H1 (cell line): ENCODE measurements around the gene ENDOD1. TPM values are rescaled to one million over a fixed set of nuclear protein-coding genes. Genes with fewer than 3 reads are reported as not detected.

Source experiments
- CTCF ChIA-PET: fragments of 300-600 bp; sonication (Branson Sonifier 250); formaldehyde crosslinking; loops from one replicate; lab custom pipeline; 2021; ENCODE audit not compliant: partially characterized antibody; lab: Charles Lee
- POLR2A ChIA-PET: fragments of 300-600 bp; sonication (Branson Sonifier 250); formaldehyde crosslinking; loops from one replicate; lab custom pipeline; 2021; ENCODE audit warnings: inconsistent platforms; ENCODE audit not compliant: partially characterized antibody; lab: Charles Lee
- DNase-seq, 2 experiments: peaks; one replicate each; pipeline versions ENCODE4 v3.0.0 to v3.0.0-alpha.2; 2010 to 2022; ENCODE audit warnings: low spot score in 2 of 2, low read depth in 1 of 2, mixed read lengths in 1 of 2
- FAIRE-seq: peaks from 2 replicates; lab custom pipeline; 2011; peaks lifted over from hg19 to GRCh38; lab: Jason Lieb, UNC
- H2AFZ ChIP-seq: 2 replicates; pipeline ENCODE4 v1.8.1; 2012; ENCODE audit warnings: low read length, inconsistent platforms
- H2AK5ac ChIP-seq: 2 replicates; pipeline ENCODE4 v1.6.1; 2013; ENCODE audit warnings: low read depth, low read length
- H2BK120ac ChIP-seq: replicated peaks from 2 replicates; pipeline ENCODE3; 2013; ENCODE audit warnings: low read depth, low read length, inconsistent platforms
- H2BK12ac ChIP-seq: 2 replicates; pipeline ENCODE4 v1.6.1; 2013; ENCODE audit warnings: low read depth, low read length
- H2BK15ac ChIP-seq: 2 replicates; pipeline ENCODE4 v1.6.1; 2013; ENCODE audit warnings: low read length
- H2BK20ac ChIP-seq: 2 replicates; pipeline ENCODE4 v1.6.1; 2013; ENCODE audit warnings: low read length
- H2BK5ac ChIP-seq: 2 replicates; pipeline ENCODE4 v1.6.1; 2013; ENCODE audit warnings: low read depth, low read length
- H3K14ac ChIP-seq: 2 replicates; pipeline ENCODE4 v1.6.1; 2013; ENCODE audit warnings: inconsistent platforms; ENCODE audit not compliant: insufficient read length
- H3K18ac ChIP-seq: 2 replicates; pipeline ENCODE4 v1.6.1; 2013; ENCODE audit warnings: low read length; ENCODE audit errors: extremely low read depth
- H3K23ac ChIP-seq: 2 replicates; pipeline ENCODE4 v1.6.1; 2013; ENCODE audit warnings: inconsistent platforms; ENCODE audit not compliant: insufficient read length
- H3K23me2 ChIP-seq: 2 replicates; pipeline ENCODE4 v1.6.1; 2013; ENCODE audit warnings: low read depth, low read length
- H3K27ac ChIP-seq: 2 replicates; pipeline ENCODE4 v1.6.1; 2011; ENCODE audit warnings: low read depth, low read length, inconsistent platforms
- H3K27me3 ChIP-seq, 4 experiments: replicated peaks in 1 of 4; 1 replicate in 1 of 4; 2 replicates in 3 of 4; pipeline versions ENCODE4 v1.6.1 to v1.8.1; 2011 to 2013; ENCODE audit warnings: low read length in 3 of 4, mild to moderate bottlenecking in 3 of 4, inconsistent platforms in 2 of 4, mixed read lengths in 2 of 4, moderate library complexity in 1 of 4; ENCODE audit not compliant: control insufficient read depth in 3 of 4, insufficient read depth in 3 of 4; ENCODE audit errors: extremely low read depth in 1 of 4
- H3K36me3 ChIP-seq, 4 experiments: 2 replicates each; pipeline versions ENCODE4 v1.6.1 to v1.8.1; 2011 to 2013; ENCODE audit warnings: mild to moderate bottlenecking in 4 of 4, low read length in 3 of 4, moderate library complexity in 2 of 4, control low read depth in 1 of 4, inconsistent platforms in 1 of 4; ENCODE audit not compliant: insufficient read depth in 4 of 4, control insufficient read depth in 2 of 4
- H3K4ac ChIP-seq: replicated peaks from 2 replicates; pipeline ENCODE3; 2013; ENCODE audit warnings: low read length, low read depth, mixed read lengths, inconsistent platforms; ENCODE audit not compliant: insufficient read length
- H3K4me1 ChIP-seq, 4 experiments: replicated peaks in 1 of 4; 1 replicate in 1 of 4; 2 replicates in 3 of 4; pipeline versions ENCODE4 v1.6.1 to v1.8.1; 2011 to 2013; ENCODE audit warnings: low read length in 3 of 4, inconsistent platforms in 2 of 4, mixed read lengths in 1 of 4; ENCODE audit not compliant: insufficient read depth in 4 of 4, control insufficient read depth in 3 of 4
- H3K4me2 ChIP-seq, 2 experiments: 2 replicates each; pipeline versions ENCODE4 v1.6.1 to v1.8.1; 2011 to 2013; ENCODE audit warnings: low read depth in 2 of 2, low read length in 2 of 2, control low read depth in 1 of 2, inconsistent platforms in 1 of 2, mild to moderate bottlenecking in 1 of 2; ENCODE audit not compliant: insufficient read depth in 1 of 2
- H3K4me3 ChIP-seq, 4 experiments: fragments of 200-600, 300-600 bp in 1 of 4; sonication (generic), shearing (Covaris generic), sonication (Bioruptor Twin) in 1 of 4; 2 replicates each; pipeline versions ENCODE4 v1.5.1 to v1.8.1; 2011 to 2016; ENCODE audit warnings: low read length in 4 of 4, low read depth in 3 of 4, control low read depth in 2 of 4, inconsistent platforms in 2 of 4, mild to moderate bottlenecking in 2 of 4, mixed read lengths in 1 of 4, moderate library complexity in 1 of 4; ENCODE audit not compliant: insufficient read depth in 2 of 4; ENCODE audit errors: extremely low read depth in 1 of 4
- H3K56ac ChIP-seq: replicated peaks from 2 replicates; pipeline ENCODE3; 2013; ENCODE audit warnings: low read depth, mild to moderate bottlenecking, mixed read lengths, low read length, inconsistent platforms; ENCODE audit not compliant: insufficient read length
- H3K79me1 ChIP-seq: 2 replicates; pipeline ENCODE4 v1.6.1; 2013; ENCODE audit warnings: low read depth, low read length, control low read depth
- H3K79me2 ChIP-seq, 2 experiments: 2 replicates each; pipeline versions ENCODE4 v1.6.1 to v1.8.1; 2012 to 2013; ENCODE audit warnings: low read length in 2 of 2, mild to moderate bottlenecking in 2 of 2, inconsistent platforms in 1 of 2; ENCODE audit not compliant: insufficient read depth in 2 of 2, control insufficient read depth in 1 of 2
- H3K9ac ChIP-seq, 4 experiments: replicated peaks in 1 of 4; 1 replicate in 1 of 4; 2 replicates in 3 of 4; pipeline versions ENCODE4 v1.6.1 to v1.8.1; 2011 to 2013; ENCODE audit warnings: low read depth in 3 of 4, low read length in 3 of 4, control low read depth in 2 of 4, mild to moderate bottlenecking in 2 of 4, moderate library complexity in 2 of 4, inconsistent platforms in 1 of 4; ENCODE audit errors: extremely low read depth in 1 of 4
- H3K9me3 ChIP-seq, 2 experiments: 2 replicates each; pipeline versions ENCODE4 v1.6.1 to v1.8.1; 2012 to 2013; ENCODE audit warnings: mild to moderate bottlenecking in 2 of 2, moderate library complexity in 2 of 2, control low read depth in 1 of 2, inconsistent platforms in 1 of 2, low read depth in 1 of 2, low read length in 1 of 2, mixed read lengths in 1 of 2; ENCODE audit not compliant: insufficient read depth in 2 of 2
- H4K20me1 ChIP-seq, 2 experiments: replicated peaks in 1 of 2; 2 replicates each; pipeline versions ENCODE3 to v1.8.1; 2011 to 2013; ENCODE audit warnings: inconsistent platforms in 2 of 2, low read length in 2 of 2, mild to moderate bottlenecking in 1 of 2; ENCODE audit not compliant: insufficient read depth in 2 of 2, control insufficient read depth in 1 of 2
- H4K5ac ChIP-seq: 2 replicates; pipeline ENCODE4 v1.6.1; 2013; ENCODE audit warnings: low read length, low read depth, mixed read lengths, inconsistent platforms; ENCODE audit not compliant: insufficient read length
- H4K8ac ChIP-seq: 2 replicates; pipeline ENCODE4 v1.8.0; 2013; ENCODE audit warnings: mild to moderate bottlenecking, moderate library complexity, low read length, inconsistent platforms; ENCODE audit not compliant: insufficient read depth; ENCODE audit errors: extremely low read depth
- H4K91ac ChIP-seq: replicated peaks from 2 replicates; pipeline ENCODE3; 2013; ENCODE audit warnings: low read length, mixed read lengths, inconsistent platforms; ENCODE audit not compliant: insufficient read length
- BACH1 ChIP-seq: IDR thresholded peaks from 2 replicates; pipeline ENCODE4 v1.6.1; 2012; ENCODE audit warnings: low read length, improper control_type of control experiment
- CBX5 ChIP-seq: fragments of 300-800, 300-1000 bp; sonication (generic); IDR thresholded peaks from 2 replicates; pipeline ENCODE4 v1.7.1; 2016; ENCODE audit warnings: antibody characterized with exemption, low read length, low read depth
- CBX8 ChIP-seq: fragments of 300-800, 300-1000 bp; sonication (generic); IDR thresholded peaks from 2 replicates; pipeline ENCODE4 v1.7.1; 2016; ENCODE audit warnings: low read depth, low read length, borderline replicate concordance
- CHD1 ChIP-seq: IDR thresholded peaks from 2 replicates; pipeline ENCODE4 v1.6.1; 2012; ENCODE audit warnings: low read depth, low read length, improper control_type of control experiment
- CHD2 ChIP-seq: IDR thresholded peaks from 2 replicates; pipeline ENCODE4 v1.6.1; 2012; ENCODE audit warnings: low read length, improper control_type of control experiment
- CREB1 ChIP-seq: IDR thresholded peaks from 2 replicates; pipeline ENCODE4 v1.6.1; 2012; ENCODE audit warnings: inconsistent platforms
- HDAC6 ChIP-seq: IDR thresholded peaks from one replicate; pipeline ENCODE4 v1.7.1; 2012; ENCODE audit warnings: low read depth, mild to moderate bottlenecking, inconsistent platforms, low read length, moderate library complexity
- JUND ChIP-seq: IDR thresholded peaks from 2 replicates; pipeline ENCODE4 v1.6.1; 2011; ENCODE audit warnings: mild to moderate bottlenecking, improper control_type of control experiment, low read length
- POLR2A ChIP-seq, 2 experiments: IDR thresholded peaks; 1 replicate in 1 of 2; 2 replicates in 1 of 2; pipeline ENCODE4 v1.6.1; 2011; ENCODE audit warnings: low read depth in 2 of 2, low read length in 2 of 2, mild to moderate bottlenecking in 2 of 2; ENCODE audit errors: control extremely low read depth in 1 of 2
- POU5F1 ChIP-seq: IDR thresholded peaks from 2 replicates; pipeline ENCODE4 v1.6.1; 2011; ENCODE audit warnings: low read depth, mild to moderate bottlenecking, low read length, moderate library complexity
- RNF2 ChIP-seq: fragments of 200-900, 300-1000 bp; sonication (generic); IDR thresholded peaks from 2 replicates; pipeline ENCODE4 v1.7.1; 2016; ENCODE audit warnings: borderline replicate concordance, low read depth, mild to moderate bottlenecking, antibody characterized with exemption, low read length; ENCODE audit not compliant: poor library complexity, severe bottlenecking; ENCODE audit errors: missing control alignments
- SP2 ChIP-seq: IDR thresholded peaks from 2 replicates; pipeline ENCODE4 v1.6.1; 2012; ENCODE audit warnings: mild to moderate bottlenecking, low read length, inconsistent platforms
- SP4 ChIP-seq: IDR thresholded peaks from 2 replicates; pipeline ENCODE4 v1.6.1; 2012; ENCODE audit warnings: low read length, inconsistent platforms
- SUZ12 ChIP-seq: fragments of 200-600 bp; sonication (generic); IDR thresholded peaks from 2 replicates; pipeline ENCODE4 v1.6.1; 2012; ENCODE audit warnings: mild to moderate bottlenecking, inconsistent platforms, low read length, moderate library complexity, mixed read lengths
- WGBS, 2 experiments: shearing (Covaris generic) in 1 of 2; methylation state at CpG; one replicate each; pipeline versions ENCODE4 v1.1.6 to v1.1.7; 2013 to 2015; ENCODE audit warnings: low lambda C conversion rate in 2 of 2, mixed read lengths in 2 of 2, inconsistent platforms in 1 of 2, low coverage in 1 of 2, missing lambda C conversion rate in 1 of 2; ENCODE audit not compliant: insufficient replicate concordance in 2 of 2, insufficient coverage in 1 of 2, insufficient read length in 1 of 2; ENCODE audit errors: extremely low coverage in 1 of 2, missing lambda C conversion rate in 1 of 2; 5-methylcytosine and 5-hydroxymethylcytosine counted together
- polyA plus RNA-seq, 7 experiments: library from polyadenylated mRNA; depleted of rRNA in 3 of 7; stranded (reverse) in 5 of 7; unstranded in 2 of 7; fragments of >200 nt in 5 of 7; fragments of 200-250 nt in 2 of 7; gene quantifications; 1 replicate in 5 of 7; 2 replicates in 1 of 7; 4 replicates in 1 of 7; pipeline versions ENCODE4 v1.2.1 to v1.2.3, GENCODE V29; 2011 to 2013; ENCODE audit warnings: missing spikeins in 2 of 7, mixed read lengths in 2 of 7
- total RNA-seq: library from RNA; stranded (reverse); fragmentation: NEBNext Ultra II Directional; extraction: Animal tissue kit (Norgen Biotek cat#: 25700); gene quantifications from 2 replicates; pipeline ENCODE4 v1.2.1, GENCODE V29; 2021
- TF ChIP-seq, protein P1 (sequence below): IDR thresholded peaks from 2 replicates; pipeline ENCODE4 v1.6.1; 2011; ENCODE audit warnings: low read length, improper control_type of control experiment

The ENDOD1 gene
- total and polyA plus RNA-seq, 2 of the 8 experiments (the other 6 are each of a cell fraction or from before 2014, with no cell fraction given), result 1.2 to 2.5 TPM

DNA sequence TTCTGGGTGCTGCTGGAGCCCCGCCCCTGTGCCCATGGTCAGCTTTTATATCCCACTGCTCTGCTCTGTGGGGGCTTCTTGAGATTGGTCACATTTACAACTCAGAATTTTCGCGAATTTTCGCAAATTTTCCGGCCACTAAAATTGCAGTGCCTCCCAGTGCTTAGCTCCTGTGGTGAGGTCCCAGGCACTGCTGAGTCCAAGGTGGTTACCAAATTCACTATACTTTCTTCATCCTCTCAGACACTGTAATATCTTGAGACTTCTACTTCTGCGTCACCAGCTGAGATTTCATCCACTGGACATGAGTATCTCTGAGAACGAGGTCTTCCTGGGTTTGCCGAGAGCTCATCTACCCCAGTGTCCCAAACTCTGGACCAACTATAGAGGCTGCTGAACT lies 31.7 kb upstream of the ENDOD1 start:
- Histone ChIP-seq H4K91ac (no peak overlapping the region), H2BK20ac (no peak overlapping the region), H3K4ac (no peak overlapping the region), H4K8ac (no peak overlapping the region), H2BK120ac (no peak overlapping the region), H3K4me3 (no peak overlapping the region), H3K56ac (no peak overlapping the region), H3K4me1 (no peaks in the 10 kb centered on the region), H3K27me3 (no peaks in the 10 kb centered on the region; a peak in 3 of 7 replicates), H3K79me1 (no peaks in the 10 kb centered on the region), H3K79me2 (no peaks in the 10 kb centered on the region), H2BK15ac (no peak overlapping the region), H3K9me3 (no peaks in the 10 kb centered on the region), H3K23ac (no peak overlapping the region), H3K9ac (no peak overlapping the region), H3K4me2 (no peak overlapping the region), H2BK12ac (no peak overlapping the region), H2BK5ac (no peak overlapping the region), H3K23me2 (no peaks in the 10 kb centered on the region), H3K27ac (no peak overlapping the region), H4K5ac (no peak overlapping the region), H4K20me1 (no peaks in the 10 kb centered on the region), H3K36me3 (no peaks in the 10 kb centered on the region), H2AK5ac (no peak overlapping the region), H3K14ac (no peak overlapping the region), H2AFZ (no peak overlapping the region), H3K18ac (no peak overlapping the region)
- FAIRE-seq, result no peak
- 93% methylated on average over 8 of the region's 8 CpGs; no CpG with 5 or more reads in 1 of the 2 experiments for WGBS, 2 experiments
- CTCF ChIA-PET, result interaction anchor here (0.9 to 4.1 kb wide), 2 partner anchors 11 to 1066 kb away, joined by 3 to 25 read pairs; partner anchors contain the start of gene SRSF8
- POLR2A ChIA-PET, result interaction anchor here (6.1 kb wide), 1 partner anchor 10 kb away, joined by 28 read pairs; the partner anchor contains the start of gene SRSF8
- DNase-seq, result no peak
- TF ChIP-seq, protein P1, sequence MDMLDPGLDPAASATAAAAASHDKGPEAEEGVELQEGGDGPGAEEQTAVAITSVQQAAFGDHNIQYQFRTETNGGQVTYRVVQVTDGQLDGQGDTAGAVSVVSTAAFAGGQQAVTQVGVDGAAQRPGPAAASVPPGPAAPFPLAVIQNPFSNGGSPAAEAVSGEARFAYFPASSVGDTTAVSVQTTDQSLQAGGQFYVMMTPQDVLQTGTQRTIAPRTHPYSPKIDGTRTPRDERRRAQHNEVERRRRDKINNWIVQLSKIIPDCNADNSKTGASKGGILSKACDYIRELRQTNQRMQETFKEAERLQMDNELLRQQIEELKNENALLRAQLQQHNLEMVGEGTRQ, result no peak
- no peak for TF ChIP-seq CREB1
- no peak for TF ChIP-seq CHD1
- TF ChIP-seq POLR2A (IDR thresholded peaks at IDR 0.05; ENCODE audit: control extremely low read depth in 1 of 2, low read depth in 2 of 2, low read length in 2 of 2), result no peak
- TF ChIP-seq CBX8, result no peak
- TF ChIP-seq CHD2, result no peak
- no peak for TF ChIP-seq JUND
- TF ChIP-seq POU5F1, result no peak
- no peak for TF ChIP-seq CBX5
- TF ChIP-seq HDAC6, result no peak
- TF ChIP-seq RNF2, result no peak
- no peak for TF ChIP-seq SP2
- TF ChIP-seq SUZ12, result no peak
- no peak for TF ChIP-seq BACH1
- no peak for TF ChIP-seq SP4
